ENCODE data around the gene SLMAP.

SLMAP gene

DNA sequence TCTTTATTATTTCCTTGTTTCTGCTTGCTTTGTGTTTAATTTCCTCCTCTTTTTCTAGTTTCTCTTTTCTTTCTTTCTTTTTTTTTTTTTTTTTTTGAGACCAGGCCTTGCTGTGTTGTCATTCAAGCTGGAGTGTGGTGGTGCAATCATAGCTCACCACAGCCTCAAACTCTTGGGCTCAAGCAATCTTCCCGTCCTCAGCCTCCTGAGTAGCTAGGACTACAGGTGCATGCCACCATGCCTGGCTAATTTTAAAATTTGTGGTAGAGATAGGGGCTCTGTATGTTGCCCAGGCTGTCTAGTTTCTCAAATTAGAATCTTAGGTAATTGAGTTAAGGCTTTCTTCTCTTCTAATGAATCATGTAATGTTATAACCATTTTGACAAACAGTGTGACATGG, 22.4 kb downstream of the SLMAP start:
- in situ Hi-C loops (cut with HindIII; ENCODE audit: low pct_ligation_motif_present, low sequenced_read_pairs): no loop called here
- DNase-seq: no peak

DNA sequence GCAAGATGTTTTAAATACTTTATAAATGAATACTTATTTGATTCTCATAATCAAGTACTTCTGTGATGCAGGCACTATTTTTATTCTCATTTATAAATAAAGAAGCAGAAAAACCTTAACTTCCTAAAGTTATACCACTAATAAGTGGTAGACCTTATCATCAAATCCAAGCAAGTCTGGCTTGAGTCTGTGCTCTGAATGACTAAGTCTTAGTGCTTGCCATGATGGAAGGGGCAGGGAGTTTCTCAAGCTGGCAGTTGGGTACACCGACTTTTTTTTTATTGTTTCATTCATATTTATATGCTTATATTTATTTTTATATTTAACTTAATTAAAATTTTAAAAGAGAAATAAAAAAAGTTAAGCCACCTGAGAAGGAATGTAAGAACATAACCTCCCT, 23.6 kb downstream of the SLMAP start:
- no peaks in the 10 kb centered on the region for H3K27me3 ChIP-seq (replicated peaks)
- TF ChIP-seq, protein P1, sequence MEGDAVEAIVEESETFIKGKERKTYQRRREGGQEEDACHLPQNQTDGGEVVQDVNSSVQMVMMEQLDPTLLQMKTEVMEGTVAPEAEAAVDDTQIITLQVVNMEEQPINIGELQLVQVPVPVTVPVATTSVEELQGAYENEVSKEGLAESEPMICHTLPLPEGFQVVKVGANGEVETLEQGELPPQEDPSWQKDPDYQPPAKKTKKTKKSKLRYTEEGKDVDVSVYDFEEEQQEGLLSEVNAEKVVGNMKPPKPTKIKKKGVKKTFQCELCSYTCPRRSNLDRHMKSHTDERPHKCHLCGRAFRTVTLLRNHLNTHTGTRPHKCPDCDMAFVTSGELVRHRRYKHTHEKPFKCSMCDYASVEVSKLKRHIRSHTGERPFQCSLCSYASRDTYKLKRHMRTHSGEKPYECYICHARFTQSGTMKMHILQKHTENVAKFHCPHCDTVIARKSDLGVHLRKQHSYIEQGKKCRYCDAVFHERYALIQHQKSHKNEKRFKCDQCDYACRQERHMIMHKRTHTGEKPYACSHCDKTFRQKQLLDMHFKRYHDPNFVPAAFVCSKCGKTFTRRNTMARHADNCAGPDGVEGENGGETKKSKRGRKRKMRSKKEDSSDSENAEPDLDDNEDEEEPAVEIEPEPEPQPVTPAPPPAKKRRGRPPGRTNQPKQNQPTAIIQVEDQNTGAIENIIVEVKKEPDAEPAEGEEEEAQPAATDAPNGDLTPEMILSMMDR (IDR thresholded peaks at IDR 0.05; ENCODE audit: low read depth, low read length, missing control alignments): no peak
- H3K27ac ChIP-seq: no peak overlapping the region
- DNase-seq: no peak
- no peaks in the 10 kb centered on the region for H3K36me3 ChIP-seq (replicated peaks)
- in situ Hi-C loops (cut with HindIII; ENCODE audit: low pct_ligation_motif_present, low sequenced_read_pairs): no loop called here
- H3K4me3 ChIP-seq (ENCODE audit: low read depth, low read length): no peak overlapping the region

More for the DNA sequence above, 22.4 kb downstream of the SLMAP start:
- H3K36me3 ChIP-seq (replicated peaks): no peaks in the 10 kb centered on the region
- no peak overlapping the region for H3K27ac ChIP-seq
- no peaks in the 10 kb centered on the region for H3K27me3 ChIP-seq (replicated peaks)
- TF ChIP-seq, protein P1 (IDR thresholded peaks at IDR 0.05; ENCODE audit: low read depth, low read length, missing control alignments): no peak
- H3K4me3 ChIP-seq (ENCODE audit: low read depth, low read length): no peak overlapping the region

DNA sequence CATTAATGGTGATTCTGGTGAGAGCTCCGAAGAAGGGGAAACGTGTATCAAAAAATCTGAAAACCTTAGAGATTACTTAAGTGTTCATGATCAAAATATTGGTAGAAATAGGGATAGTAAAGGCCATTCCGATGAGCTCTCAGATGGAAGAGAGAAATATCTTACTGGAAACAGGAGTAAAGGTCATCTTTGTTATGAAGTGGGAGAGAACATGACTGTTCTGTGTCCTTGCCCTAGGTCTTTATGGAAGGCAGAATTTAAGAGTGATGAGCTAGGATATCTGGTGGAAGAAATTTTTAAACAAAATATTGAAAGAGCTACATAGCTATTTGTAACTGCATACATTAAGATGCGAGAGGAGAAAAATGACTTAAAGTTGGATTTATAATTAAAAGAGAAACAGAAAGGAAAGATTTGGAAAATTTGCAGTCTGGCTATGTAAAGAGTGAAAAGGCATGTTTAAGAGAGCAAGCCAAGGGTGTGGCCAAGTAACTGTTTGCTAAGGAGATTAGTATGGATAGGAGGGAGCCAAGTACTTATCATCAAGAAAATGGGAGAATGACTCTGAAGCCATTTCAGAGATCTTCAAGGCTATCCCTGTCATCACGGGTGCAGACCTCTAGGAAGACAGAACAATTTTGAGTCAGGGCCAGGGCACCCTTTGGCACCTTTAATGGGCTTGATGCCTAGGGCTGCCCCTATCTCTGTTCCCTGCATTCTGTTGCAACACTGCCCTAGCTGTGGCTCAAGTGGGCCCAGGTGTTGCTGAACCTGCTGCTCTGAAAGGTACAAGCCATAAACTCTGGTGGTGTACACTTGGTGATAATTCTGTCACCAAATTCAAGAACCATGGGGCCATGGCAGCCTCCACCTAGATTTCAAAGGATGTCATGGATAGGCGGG, 27.3 kb downstream of the SLMAP start:
- no peaks in the 10 kb centered on the region for H3K36me3 ChIP-seq (replicated peaks)
- in situ Hi-C loops (cut with HindIII; ENCODE audit: low pct_ligation_motif_present, low sequenced_read_pairs): no loop called here
- TF ChIP-seq, protein P1 (IDR thresholded peaks at IDR 0.05; ENCODE audit: low read depth, low read length, missing control alignments): no peak
- H3K27ac ChIP-seq: no peak overlapping the region
- no peaks in the 10 kb centered on the region for H3K27me3 ChIP-seq (replicated peaks)
- no peak overlapping the region for H3K4me3 ChIP-seq (ENCODE audit: low read depth, low read length)
- DNase-seq: no peak

DNA sequence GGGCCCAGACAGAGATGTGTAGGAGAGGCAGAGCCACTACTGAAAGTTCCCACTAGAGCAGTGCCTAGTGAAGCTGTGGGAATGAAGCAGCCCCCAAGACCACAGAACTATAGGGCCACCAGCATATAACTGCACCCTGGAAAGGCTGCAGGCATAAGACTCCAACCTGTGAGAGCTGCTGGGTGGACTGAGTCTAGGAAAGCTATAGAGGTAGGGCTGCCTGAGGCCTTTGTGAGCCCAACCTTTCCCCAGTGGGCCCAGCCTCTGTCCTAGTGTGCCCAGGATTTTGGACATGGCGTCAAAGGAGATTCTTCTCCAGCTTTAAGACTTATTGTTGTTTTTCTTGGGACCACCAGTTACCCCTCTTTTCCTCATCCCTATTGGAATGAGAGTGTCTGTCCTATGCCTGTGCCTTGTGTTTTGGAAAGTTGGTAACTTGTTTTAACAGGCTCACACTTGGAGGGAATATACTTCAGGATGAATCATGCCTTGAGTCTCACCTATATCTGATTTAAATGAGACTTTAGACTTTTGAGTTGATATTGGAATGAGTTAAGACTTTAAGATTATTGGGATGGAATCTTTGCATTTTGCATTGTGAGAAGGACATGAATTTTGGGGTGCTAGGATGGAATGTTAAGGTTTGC, 28.1 kb downstream of the SLMAP start:
- DNase-seq: no peak
- in situ Hi-C loops (cut with HindIII; ENCODE audit: low pct_ligation_motif_present, low sequenced_read_pairs): no loop called here
- Histone ChIP-seq H3K36me3 (replicated peaks) (no peaks in the 10 kb centered on the region), H3K27me3 (replicated peaks) (no peaks in the 10 kb centered on the region), H3K4me3 (ENCODE audit: low read depth, low read length) (no peak overlapping the region), H3K27ac (no peak overlapping the region)
- TF ChIP-seq, protein P1 (IDR thresholded peaks at IDR 0.05; ENCODE audit: low read depth, low read length, missing control alignments): no peak

DNA sequence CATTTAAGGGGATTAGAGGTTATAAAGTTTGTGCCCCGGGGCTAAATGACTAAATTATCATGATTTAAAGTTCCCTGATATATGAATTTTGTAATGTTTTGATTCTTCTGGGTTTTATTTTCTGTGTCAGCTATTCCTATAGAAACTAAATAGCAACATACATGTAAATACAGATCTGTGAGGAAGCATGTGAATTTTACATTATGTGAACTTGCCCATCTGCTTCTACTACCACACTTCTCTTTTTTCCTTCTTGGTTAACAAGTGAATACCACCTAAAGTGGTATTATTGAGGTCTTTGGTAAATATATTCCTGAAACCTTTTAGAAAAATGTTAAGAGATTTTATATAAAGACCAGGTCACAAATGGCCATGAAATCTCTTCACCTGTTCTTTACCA, 29.3 kb downstream of the SLMAP start:
- in situ Hi-C loops (cut with HindIII; ENCODE audit: low pct_ligation_motif_present, low sequenced_read_pairs): no loop called here
- H3K36me3 ChIP-seq (replicated peaks): no peaks in the 10 kb centered on the region
- H3K27ac ChIP-seq: no peak overlapping the region
- TF ChIP-seq, protein P1 (IDR thresholded peaks at IDR 0.05; ENCODE audit: low read depth, low read length, missing control alignments): no peak
- no peak overlapping the region for H3K4me3 ChIP-seq (ENCODE audit: low read depth, low read length)
- no peaks in the 10 kb centered on the region for H3K27me3 ChIP-seq (replicated peaks)
- DNase-seq: no peak
